HG03025 (cell line): ENCODE data around the gene PPP2R5D.
"Not testable (repeated sequence)": the region's sequence is repeated elsewhere in the genome, so short reads cannot be mapped to it uniquely, and the experiment has no call there.

ENCODE experiments used
- ATAC-seq: cut with Tn5 transposase; IDR thresholded peaks from one replicate; pipeline ENCODE4 v1.9.1; 2021; ENCODE audit warnings: mild to moderate bottlenecking, moderate library complexity; ENCODE audit not compliant: unreplicated experiment, low FRiP score

Gene PPP2R5D

DNA sequence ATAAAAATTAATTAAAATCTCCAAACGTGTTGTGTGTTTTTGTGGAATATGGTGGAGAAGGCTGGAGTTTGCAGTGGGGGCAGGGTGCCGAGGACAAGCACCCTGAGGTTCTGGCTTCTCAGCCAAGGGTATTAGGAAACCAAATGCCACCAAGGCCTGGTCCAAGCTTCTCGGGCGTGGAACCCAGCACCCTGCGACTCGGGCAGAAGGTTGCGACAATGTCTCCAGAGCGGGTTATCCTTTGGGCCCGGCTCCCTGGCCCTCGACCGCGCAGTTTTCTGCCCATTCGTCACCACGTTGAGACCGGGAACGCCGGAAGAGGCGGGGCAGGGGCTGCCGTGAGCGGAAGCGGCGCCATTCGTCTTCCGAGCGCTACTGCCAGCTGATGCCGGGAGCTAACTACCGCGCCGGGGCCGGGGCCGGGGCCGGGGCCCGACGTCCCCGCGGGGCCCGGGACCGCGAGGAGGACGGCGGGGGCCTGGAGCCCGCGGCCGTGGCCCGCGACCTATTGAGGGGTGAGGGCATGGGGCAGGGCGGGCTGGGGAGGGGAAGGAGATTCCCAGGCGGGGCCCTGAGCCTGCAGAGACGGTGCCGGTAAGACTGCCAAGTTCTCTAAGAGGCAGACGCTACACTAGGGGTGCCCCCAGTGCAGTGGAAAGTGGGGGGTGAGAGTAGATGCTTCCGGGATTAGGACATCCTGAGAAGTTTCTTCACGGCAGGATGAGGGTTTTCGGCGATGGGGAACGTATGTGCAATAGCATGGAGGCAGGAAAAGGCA is 37.1 kb downstream of the PPP2R5D start, which contains the start of gene RRP36:
Gene RRP36, plus strand, starts transcription at position 354 of the 778 bp plus-strand sequence. Its CDS starts 32 bp downstream, at position 386.
- ATAC-seq, result peak; percentile 67

GRCh38 chr6:43024436-43024835 is 40.1 kb downstream of the PPP2R5D start:
- no peak for ATAC-seq

- ATAC-seq, result no peak
These were observed 42.0 kb downstream of the PPP2R5D start for GRCh38 chr6:43026365-43026764.

DNA sequence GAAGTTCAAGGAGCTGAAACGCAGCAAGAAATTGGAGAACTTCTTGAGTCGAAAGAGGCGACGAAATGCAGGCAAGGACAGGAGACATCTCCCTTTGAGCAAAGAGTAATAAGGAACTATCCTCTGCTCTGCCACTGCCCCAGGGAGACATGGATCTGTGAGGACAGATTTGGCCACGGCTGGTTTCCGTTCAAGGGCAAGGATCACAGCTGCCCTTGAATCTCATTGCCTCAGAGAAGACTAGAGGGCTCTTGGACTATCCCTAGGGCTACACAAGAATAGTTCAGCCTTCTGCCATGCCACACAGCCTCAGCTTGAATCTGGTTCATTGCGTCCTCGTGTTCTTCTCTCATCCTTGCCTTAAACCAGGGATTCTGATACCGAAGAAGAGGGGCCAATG is 44.8 kb downstream of the PPP2R5D start:
- no peak for ATAC-seq

GRCh38 chr6:43032326-43032725 is 48.0 kb downstream of the PPP2R5D start:
- ATAC-seq, result no peak

- no peak for ATAC-seq
These were observed 49.3 kb downstream of the PPP2R5D start for GRCh38 chr6:43033496-43034189.

DNA sequence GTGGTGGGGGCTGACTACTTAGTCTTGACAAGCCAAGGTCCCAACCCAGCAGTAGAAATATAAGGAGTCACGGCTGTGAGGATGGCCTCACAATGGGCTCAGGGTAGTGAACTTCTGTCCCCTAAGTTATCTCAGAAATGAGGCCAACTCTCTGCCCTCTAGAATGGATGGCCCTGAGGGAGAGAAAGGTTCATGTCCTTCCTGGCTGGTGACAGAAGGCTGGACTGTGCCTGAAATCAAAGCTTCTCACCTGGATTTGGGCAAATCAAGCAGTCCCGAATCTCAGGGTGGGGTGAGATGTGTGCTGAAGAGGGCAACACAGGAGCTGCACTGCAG is 49.8 kb downstream of the PPP2R5D start:
- ATAC-seq, result no peak

GRCh38 chr6:43035495-43036194 is 51.3 kb downstream of the PPP2R5D start:
- ATAC-seq, result no peak

GRCh38 chr6:43036712-43037111 is 52.3 kb downstream of the PPP2R5D start:
- ATAC-seq, result no peak

DNA sequence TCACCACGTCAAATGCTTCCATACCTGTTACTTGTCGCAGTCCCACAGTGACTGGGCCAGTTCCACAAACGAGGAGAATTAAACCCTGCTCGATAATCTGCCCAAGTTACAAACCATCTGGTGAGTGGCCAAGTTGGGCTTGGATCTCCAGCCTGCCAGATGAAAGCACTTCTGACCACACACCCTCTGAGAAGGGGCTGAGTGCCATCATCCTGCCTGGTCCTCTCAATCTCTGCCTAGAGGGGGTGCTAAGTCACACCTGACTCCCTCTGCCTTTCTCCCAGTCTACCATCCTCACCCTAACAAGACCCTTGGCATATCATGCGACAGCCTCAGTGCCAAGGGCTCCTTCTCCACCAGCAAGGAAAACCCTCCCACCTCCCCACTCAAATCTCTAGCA is 52.8 kb downstream of the PPP2R5D start:
- ATAC-seq, result no peak

GRCh38 chr6:43037706-43038105 is 53.3 kb downstream of the PPP2R5D start:
- no peak for ATAC-seq

DNA sequence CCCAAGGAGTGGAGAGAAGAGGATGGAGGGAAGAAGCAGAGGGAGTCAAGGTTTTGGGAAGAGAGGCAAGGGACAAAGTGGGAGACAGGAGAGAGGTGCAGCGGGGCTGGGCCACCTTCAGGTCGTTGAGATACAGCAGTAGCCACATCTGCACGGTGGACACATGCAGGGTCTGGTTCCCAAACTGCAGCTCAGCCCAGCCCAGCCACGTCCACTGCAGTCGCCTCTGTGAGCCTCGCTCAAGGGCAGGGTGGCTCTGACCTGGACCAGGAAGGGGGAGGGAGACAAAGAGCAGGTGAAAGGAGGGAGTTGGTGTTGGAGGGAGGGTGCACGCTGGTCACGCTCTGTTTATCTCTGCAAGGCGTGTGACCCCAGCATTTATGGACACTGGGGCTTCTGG is 54.4 kb downstream of the PPP2R5D start:
- no peak for ATAC-seq

DNA sequence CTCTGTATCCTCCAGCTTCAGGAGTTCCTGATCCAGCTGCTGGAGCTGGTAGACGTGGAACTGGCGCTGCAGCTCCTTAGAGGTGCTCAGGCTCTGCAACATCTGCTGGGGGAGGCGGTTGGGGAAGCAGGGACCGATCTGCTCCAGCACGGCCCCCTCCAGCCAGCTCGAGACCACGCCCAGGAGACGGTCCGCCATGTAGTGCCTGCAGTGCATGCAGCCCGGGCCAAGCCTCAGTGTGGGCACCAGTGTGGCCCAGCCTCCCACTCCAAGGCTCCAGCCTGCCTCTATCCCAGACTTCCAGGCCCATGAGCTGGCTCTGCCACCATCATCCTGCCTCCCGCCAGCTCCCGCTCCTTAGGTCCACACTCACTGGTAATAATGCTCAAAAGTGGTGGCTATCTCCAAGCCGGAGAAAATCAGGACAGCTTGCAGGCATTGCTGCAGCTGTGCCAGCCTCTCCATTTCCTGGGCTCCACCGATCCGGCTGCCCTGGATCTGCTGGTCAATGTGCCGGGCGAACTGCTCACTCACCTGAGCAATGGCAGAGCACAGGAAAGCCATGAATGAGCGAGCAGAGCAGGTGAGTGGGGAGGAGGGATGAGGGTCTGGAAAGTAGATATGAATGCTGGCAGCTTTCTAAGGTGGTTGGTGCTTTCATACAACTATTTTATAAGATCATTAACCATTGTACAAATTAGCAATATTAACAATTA is 56.3 kb downstream of the PPP2R5D start:
- ATAC-seq, result no peak

DNA sequence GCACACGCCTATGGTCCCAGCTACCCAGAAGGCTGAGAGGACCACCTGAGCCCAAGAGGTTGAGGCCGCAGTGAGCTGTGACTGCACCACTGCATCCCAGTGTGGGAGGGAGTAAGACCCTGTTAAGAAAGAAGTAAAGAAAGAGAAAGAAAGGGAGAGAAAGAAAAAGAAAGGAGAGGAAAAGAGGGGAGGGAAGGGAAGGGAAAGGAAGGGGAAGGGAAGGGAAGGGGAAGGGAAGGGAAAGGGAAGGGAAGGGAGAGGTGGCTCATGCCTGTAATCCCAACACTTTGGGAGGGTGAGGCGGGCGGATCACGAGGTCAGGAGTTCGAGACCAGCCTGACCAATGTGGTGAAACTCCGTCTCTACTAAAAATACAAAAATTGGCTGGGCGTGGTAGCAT is 57.1 kb downstream of the PPP2R5D start:
- not testable (repeated sequence) for ATAC-seq

GRCh38 chr6:43043310-43043709 is 58.9 kb downstream of the PPP2R5D start:
- no peak for ATAC-seq

DNA sequence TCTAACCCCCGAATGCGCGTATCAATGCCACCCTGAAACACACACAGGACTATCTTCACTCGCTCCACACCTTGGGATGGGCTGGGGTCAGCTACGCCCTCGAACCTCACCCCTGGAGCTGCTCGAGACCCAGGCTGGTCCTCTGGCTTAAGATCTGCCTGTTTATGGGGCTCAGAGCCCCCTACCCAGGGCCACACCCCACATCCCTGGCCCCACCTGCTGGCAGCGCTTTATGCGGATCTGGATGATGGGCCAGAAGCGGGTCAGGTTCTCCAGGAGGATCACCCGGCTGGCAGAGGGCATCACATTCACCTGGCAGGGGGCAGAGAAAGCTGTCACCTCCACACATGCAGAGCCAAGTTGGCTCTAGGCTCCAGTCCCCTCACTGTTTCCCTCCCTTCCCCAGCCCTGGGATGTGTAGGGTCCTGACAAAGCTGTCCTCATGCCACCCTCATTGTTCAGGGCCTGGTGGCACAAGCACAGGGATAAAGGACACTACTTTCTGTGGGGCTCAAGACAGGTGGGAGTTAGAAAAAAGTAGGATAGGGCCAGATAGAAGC is 61.1 kb downstream of the PPP2R5D start:
- no peak for ATAC-seq

DNA sequence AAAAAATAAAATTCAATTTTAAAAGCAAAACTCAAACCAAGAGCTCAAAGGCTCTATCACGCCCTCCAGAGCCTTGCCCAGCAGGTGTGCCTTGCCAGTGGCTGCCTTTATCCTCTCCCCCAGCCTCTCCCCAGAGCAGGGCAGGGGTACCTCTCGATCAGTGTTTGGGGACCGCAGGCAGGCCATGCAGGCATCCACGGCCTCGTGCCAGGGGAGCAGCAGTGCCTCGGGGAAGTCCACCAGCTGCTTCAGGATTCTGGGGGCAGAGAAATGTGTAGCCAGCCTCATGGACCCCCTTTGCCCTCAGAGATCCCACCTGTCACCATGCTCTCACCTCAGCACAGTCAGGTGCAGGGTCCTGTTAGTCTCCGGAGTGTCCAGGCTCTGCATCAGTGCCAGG is 63.6 kb downstream of the PPP2R5D start:
- ATAC-seq, result no peak

DNA sequence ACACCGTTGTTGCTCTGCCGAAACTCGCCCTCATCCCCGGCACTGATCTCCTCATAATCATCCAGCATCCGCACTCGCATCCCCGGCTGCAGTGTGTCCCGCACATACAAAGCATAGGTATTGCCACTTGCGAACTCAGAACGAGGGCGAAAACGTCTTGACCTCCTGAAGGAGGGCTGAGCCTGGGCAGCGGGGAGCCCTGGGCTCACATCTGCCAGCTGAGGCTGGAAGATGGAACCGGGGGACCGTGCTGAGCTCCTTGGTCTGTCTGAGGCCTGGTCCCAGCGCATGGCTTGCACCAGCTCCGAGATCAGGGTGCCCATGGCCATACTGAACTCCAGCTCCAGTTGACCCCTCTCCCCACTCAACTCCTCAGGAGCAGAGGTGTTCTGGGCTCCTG is 66.6 kb downstream of the PPP2R5D start:
- ATAC-seq, result no peak

DNA sequence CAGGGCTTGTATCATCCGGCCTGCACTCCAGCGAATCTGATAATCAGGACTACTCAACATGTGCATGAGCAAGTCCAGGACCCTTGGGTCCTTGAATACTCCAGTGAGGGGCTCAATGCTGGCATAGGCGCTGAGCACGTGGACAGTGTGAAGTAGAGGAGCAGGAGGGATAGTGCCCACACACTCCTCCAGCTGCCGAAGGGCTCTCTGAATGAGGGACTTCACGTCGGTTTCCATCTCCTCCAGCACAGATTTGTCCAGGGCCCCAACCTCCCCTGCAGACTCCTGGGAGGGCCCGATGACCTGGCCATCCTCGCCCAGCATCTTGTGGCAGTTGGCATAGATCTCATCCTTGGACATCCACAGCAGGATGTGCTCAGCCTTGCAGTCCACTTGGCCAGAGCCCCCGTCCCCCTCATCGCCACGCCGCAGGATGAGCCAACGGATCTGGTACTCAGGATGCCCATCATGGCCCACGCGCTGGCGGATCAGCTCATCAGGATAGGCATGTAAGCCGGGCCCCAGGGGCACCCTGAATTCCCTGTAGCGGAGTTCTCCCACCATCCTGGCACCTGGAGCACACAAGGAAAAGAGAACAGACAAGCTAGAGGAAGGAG is 68.0 kb downstream of the PPP2R5D start:
- ATAC-seq, result no peak
